Vagina (tissue), 2 donors: ENCODE results near the gene ANKRD16.

Source experiments
- POLR2A ChIP-seq, 2 donors: fragments of 450-650 bp; IDR thresholded peaks; one replicate each; pipeline ENCODE4 v1.6.1; 2017; ENCODE audit warnings: antibody characterized with exemption in 2 of 2, mild to moderate bottlenecking in 2 of 2, moderate library complexity in 2 of 2
- TF ChIP-seq, protein P1 (sequence below), 3 experiments: fragments of 450-650 bp in 2 of 3; fragments of 200-600 bp in 1 of 3; sonication (generic) in 1 of 3; IDR thresholded peaks; one replicate each; pipeline ENCODE4 v1.5.1; 2017 to 2019; ENCODE audit warnings: antibody characterized with exemption in 3 of 3, mild to moderate bottlenecking in 2 of 3, moderate library complexity in 2 of 3

- TF ChIP-seq, protein P1, sequence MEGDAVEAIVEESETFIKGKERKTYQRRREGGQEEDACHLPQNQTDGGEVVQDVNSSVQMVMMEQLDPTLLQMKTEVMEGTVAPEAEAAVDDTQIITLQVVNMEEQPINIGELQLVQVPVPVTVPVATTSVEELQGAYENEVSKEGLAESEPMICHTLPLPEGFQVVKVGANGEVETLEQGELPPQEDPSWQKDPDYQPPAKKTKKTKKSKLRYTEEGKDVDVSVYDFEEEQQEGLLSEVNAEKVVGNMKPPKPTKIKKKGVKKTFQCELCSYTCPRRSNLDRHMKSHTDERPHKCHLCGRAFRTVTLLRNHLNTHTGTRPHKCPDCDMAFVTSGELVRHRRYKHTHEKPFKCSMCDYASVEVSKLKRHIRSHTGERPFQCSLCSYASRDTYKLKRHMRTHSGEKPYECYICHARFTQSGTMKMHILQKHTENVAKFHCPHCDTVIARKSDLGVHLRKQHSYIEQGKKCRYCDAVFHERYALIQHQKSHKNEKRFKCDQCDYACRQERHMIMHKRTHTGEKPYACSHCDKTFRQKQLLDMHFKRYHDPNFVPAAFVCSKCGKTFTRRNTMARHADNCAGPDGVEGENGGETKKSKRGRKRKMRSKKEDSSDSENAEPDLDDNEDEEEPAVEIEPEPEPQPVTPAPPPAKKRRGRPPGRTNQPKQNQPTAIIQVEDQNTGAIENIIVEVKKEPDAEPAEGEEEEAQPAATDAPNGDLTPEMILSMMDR (IDR thresholded peaks at IDR 0.05) = no peak
- TF ChIP-seq POLR2A (IDR thresholded peaks at IDR 0.05) = no peak
Observed at GRCh38 chr10:5937016-5937415, 47.3 kb upstream of the ANKRD16 start.
